ENCODE data around the gene FLOT2. TPM values are rescaled to one million over a fixed set of nuclear protein-coding genes. Genes with fewer than 3 reads are reported as not detected.

The FLOT2 gene
- total RNA-seq, 1 experiment from 2014 or later, result 23.1 TPM

DNA sequence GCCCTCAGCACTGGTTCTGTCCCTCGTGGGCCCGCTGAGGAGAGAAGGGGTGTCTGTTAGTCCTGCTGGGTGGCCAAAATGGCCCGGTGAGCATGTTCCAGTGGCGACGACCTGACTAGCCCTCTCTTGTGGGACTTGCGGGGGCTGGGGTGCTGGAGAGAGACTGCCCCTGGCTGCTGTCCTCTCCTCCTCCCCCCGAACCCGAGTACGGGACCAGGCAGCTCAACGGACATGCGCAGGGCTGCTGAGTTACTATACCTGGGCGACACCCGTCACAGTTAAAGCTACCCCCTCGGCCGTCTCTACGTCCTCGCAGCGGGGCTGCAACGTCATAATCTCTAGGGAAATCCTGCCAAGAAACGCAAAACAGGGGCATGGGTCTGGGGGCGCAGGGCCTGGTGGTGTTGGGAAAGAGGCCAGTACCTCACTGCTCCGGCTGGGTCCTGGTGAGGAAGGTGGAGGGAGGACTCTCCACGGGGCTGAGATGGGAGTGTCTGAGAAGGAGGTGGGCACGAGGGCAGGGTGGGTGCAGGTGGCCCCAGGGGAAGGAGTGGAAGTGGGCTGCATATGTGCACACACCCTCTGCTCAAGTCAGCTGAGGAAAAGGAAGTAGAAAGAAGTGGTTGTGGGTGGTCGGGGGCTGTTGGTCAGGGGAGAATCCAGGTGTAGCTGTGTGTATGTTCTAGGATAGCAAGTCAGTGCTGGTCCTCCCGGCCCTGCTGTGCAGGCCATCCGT is 13.4 kb downstream of the FLOT2 start:
- CTCF ChIA-PET, result no interaction called here

GRCh38 chr17:28882154-28882895 is 15.2 kb downstream of the FLOT2 start:
- Histone ChIP-seq H3K36me3 (ENCODE audit: low read depth, low read length) (no peaks in the 10 kb centered on the region), H3K27ac (ENCODE audit: low read length) (no peak overlapping the region), H3K9me2 (replicated peaks; ENCODE audit: low read length) (no peaks in the 10 kb centered on the region), H3K4me2 (ENCODE audit: low read length) (no peak overlapping the region), H3K79me2 (ENCODE audit: low read length) (no peaks in the 10 kb centered on the region), H3K27me3 (ENCODE audit: low read length) (no peaks in the 10 kb centered on the region), H3K9me3 (ENCODE audit: low read length) (no peaks in the 10 kb centered on the region), H2AFZ (ENCODE audit: low read length) (no peak overlapping the region), H3K9ac (ENCODE audit: low read length) (no peak overlapping the region), H4K20me1 (ENCODE audit: low read length) (no peaks in the 10 kb centered on the region), H3K4me1 (ENCODE audit: insufficient read depth, low read length) (no peaks in the 10 kb centered on the region), H3K4me3 (ENCODE audit: low read length) (no peak overlapping the region), H3F3A (ENCODE audit: low read length, unreplicated experiment) (no peaks in the 10 kb centered on the region)
- DNase-seq (no peak), ATAC-seq (no peak)
- POLR2A ChIA-PET (ENCODE audit: unreplicated experiment), result no interaction called here
- intact Hi-C loops (cut with micrococcal nuclease), result no loop called here
- no TSS peak for BruUV-seq (replicated peaks)
- CTCF ChIA-PET, result no interaction called here
- TF ChIP-seq EZH2 (IDR thresholded peaks at IDR 0.05; ENCODE audit: low read length, unreplicated experiment), result no peak
- TF ChIP-seq CTCF (conservative IDR thresholded peaks at IDR 0.05; ENCODE audit: low read depth, low read length), result no peak
- TF ChIP-seq EZH2phosphoT487 (IDR thresholded peaks at IDR 0.05; ENCODE audit: borderline replicate concordance, low read length), result no peak

More for the DNA sequence above, 13.4 kb downstream of the FLOT2 start:
- intact Hi-C loops (cut with micrococcal nuclease), result no loop called here
- TF ChIP-seq EZH2 (IDR thresholded peaks at IDR 0.05; ENCODE audit: low read length, unreplicated experiment), result no peak
- no peak for TF ChIP-seq CTCF (conservative IDR thresholded peaks at IDR 0.05; ENCODE audit: low read depth, low read length)
- TF ChIP-seq EZH2phosphoT487 (IDR thresholded peaks at IDR 0.05; ENCODE audit: borderline replicate concordance, low read length), result no peak
- Histone ChIP-seq H3K4me1 (ENCODE audit: insufficient read depth, low read length) (no peaks in the 10 kb centered on the region), H3K4me2 (ENCODE audit: low read length) (no peak overlapping the region), H4K20me1 (ENCODE audit: low read length) (no peaks in the 10 kb centered on the region), H3K36me3 (ENCODE audit: low read depth, low read length) (no peaks in the 10 kb centered on the region), H3F3A (ENCODE audit: low read length, unreplicated experiment) (no peaks in the 10 kb centered on the region), H3K9me3 (ENCODE audit: low read length) (no peaks in the 10 kb centered on the region), H3K79me2 (ENCODE audit: low read length) (no peaks in the 10 kb centered on the region), H3K9me2 (replicated peaks; ENCODE audit: low read length) (no peaks in the 10 kb centered on the region), H3K27ac (ENCODE audit: low read length) (no peak overlapping the region), H3K4me3 (ENCODE audit: low read length) (no peak overlapping the region), H3K9ac (ENCODE audit: low read length) (no peak overlapping the region), H2AFZ (ENCODE audit: low read length) (no peak overlapping the region), H3K27me3 (ENCODE audit: low read length) (no peaks in the 10 kb centered on the region)
- ATAC-seq (no peak), DNase-seq (no peak)
- no TSS peak for BruUV-seq (replicated peaks)
- POLR2A ChIA-PET (ENCODE audit: unreplicated experiment), result no interaction called here
